Measurements from ENCODE around the gene SPEG. TPM values are rescaled to one million over a fixed set of nuclear protein-coding genes. Genes with fewer than 3 reads are reported as not detected.

SPEG gene
- total RNA-seq, 2 donors from 2014 or later = 0.79 to 1.7 TPM

DNA sequence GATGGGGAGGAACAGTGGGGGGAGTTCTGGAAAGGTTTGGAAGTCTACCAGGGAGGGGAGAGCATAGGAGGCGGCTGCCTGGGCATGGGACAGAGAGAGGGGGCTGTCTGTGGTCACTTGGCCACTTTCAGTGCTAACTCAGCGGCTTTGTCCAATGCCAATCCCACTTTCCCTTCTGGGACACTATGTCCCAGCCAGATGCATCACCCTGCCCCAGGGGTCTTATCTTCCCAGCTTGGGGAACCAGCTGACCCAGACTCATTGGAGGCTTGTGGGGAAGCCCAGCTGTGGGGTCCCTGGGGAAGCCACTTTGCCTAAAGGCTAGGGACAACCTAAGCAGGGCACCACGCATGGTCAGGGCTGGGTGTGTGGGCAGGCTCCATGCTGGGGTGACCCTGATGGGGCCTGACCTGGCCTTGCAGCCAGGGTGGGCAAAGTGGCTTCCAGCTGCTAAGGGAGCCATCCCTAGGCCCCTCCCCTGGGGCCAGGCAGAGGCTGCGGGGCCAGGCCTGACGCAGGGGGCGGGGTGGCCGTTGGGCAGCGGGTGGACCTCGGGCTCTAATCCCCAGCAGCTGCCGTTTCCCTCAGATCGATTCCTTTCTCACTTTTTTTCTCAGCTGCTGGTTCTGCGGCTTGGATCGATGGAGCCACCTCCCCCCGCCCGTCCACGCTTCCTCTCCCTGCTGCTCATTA is 78.0 kb downstream of the SPEG start:
- no peak for ATAC-seq (replicated peaks)
- Mint-ChIP-seq H3K27ac (no peak overlapping the region), H3K9me3 (no peaks in the 10 kb centered on the region), H3K4me3 (no peak overlapping the region), H3K36me3 (ENCODE audit: low read depth) (peaks cover 3% of the 10 kb centered on the region), H3K27me3 (peaks cover 65% of the 10 kb centered on the region), H3K4me1 (peaks cover 23% of the 10 kb centered on the region)

DNA sequence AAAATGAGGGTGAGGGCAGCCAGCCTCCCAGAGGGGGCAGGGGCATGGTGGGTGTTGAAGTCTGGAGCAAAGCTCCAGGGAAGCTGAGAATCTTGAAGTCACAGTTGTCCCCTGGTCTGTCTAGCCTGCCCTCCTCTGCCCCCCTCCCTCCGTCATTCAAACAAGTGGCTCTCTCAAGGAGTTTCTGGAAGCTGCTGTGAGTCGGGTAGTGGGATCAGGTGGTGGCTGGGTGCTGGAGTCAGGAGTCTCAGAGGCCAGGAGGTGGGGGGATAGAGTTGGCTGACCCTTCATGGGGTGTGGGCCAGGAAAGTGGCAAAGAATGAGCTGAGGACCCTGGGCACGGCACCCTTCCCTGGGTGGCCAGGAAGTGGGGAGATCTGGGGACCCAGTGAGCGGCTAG is 79.1 kb downstream of the SPEG start:
- H3K4me3 Mint-ChIP-seq = peak overlapping the region; percentile 7
- H3K27ac Mint-ChIP-seq = no peak overlapping the region
- no peaks in the 10 kb centered on the region for H3K36me3 Mint-ChIP-seq (ENCODE audit: low read depth)
- ATAC-seq (replicated peaks) = no peak
- peaks cover 71% of the 10 kb centered on the region for H3K27me3 Mint-ChIP-seq
- peaks cover 23% of the 10 kb centered on the region for H3K4me1 Mint-ChIP-seq
- no peaks in the 10 kb centered on the region for H3K9me3 Mint-ChIP-seq

DNA sequence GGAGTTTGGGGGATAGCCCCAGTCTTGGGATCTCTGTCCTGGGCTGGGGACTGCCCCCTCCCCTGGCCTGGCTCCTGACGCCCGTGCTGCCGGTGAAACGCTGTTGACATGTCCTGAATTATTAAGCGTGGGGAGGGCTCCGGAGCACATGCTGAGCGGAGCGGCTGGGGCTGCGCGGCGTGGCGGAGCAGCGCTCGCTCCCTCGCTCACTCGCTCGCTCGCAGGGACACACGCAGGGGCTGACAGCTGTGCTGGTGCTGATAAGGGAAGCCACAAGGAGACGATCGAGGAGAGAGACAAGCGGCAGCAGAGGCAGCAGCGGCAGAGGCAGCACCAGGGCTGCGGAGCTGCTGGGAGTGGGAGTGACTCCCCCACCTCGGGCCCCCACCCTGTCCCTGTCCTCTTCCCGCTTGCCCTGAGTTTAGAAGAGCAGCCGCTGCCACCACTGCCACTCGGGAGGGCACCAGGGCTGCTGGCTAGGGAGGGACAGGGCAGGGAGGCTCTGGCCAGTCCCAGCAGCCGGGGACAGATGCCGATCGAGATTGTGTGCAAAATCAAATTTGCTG is 79.6 kb downstream of the SPEG start, which contains the start of gene ASIC4:
Gene ASIC4 (plus strand): TSS at position 287 of the 566 bp plus-strand sequence. CDS start 243 bp downstream, at position 530.
- Mint-ChIP-seq H3K9me3 (no peaks in the 10 kb centered on the region), H3K27me3 (peaks cover 73% of the 10 kb centered on the region), H3K27ac (no peak within 1 kb of the TSS), H3K4me3 (peak within 1 kb of the TSS; percentile 7), H3K4me1 (peaks cover 23% of the 10 kb centered on the region), H3K36me3 (ENCODE audit: low read depth) (no peaks in the 10 kb centered on the region)
- ATAC-seq (replicated peaks) = no peak

DNA sequence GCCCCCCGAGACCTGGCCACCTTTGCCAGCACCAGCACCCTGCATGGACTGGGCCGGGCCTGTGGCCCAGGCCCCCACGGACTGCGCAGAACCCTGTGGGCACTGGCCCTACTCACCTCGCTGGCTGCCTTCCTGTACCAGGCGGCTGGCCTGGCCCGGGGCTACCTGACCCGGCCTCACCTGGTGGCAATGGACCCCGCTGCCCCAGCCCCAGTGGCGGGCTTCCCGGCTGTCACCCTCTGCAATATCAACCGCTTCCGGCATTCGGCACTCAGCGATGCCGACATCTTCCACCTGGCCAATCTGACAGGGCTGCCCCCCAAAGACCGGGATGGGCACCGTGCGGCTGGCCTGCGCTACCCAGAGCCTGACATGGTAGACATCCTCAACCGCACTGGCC is 80.2 kb downstream of the SPEG start:
- H3K4me1 Mint-ChIP-seq = peaks cover 18% of the 10 kb centered on the region
- H3K4me3 Mint-ChIP-seq = no peak overlapping the region
- no peaks in the 10 kb centered on the region for H3K36me3 Mint-ChIP-seq (ENCODE audit: low read depth)
- H3K27me3 Mint-ChIP-seq = peaks cover 71% of the 10 kb centered on the region
- no peaks in the 10 kb centered on the region for H3K9me3 Mint-ChIP-seq
- H3K27ac Mint-ChIP-seq = no peak overlapping the region
- no peak for ATAC-seq (replicated peaks)

DNA sequence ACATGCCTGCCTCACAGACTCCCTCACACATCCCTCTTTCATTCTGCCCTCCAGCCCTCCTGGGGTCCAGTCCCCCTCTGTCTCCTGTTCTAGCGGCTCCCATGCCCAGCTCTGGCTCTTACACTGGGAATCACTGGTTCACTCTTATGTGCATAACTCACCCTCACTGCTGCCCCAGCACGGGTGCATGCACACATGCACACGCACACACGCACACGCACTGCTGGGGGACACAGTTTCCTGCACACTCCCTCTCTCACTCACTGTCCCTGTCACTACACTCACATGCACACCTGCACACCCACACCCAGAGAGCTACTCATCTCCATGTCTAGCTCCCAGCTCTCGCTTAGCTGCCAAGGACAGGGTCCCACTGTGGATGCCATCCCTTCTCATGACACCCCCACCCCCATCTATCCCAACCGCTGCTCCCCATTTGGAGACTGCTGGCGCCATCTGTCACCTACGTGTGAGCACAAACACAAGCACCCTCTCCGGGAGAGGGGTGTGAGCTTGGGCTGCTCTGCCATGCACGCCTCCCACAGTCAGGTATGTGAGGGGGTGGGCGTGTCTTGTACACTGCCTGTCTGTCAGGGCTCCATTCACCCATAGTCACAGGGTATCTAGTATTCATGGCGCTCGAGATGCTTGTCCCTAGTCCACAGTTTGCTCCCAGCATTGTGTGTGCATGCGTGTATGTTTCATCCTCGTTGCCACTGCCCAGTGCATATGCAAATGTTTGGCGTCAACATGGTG is 81.4 kb downstream of the SPEG start:
- Mint-ChIP-seq H3K36me3 (ENCODE audit: low read depth) (no peaks in the 10 kb centered on the region), H3K4me1 (peaks cover 12% of the 10 kb centered on the region), H3K27me3 (peaks cover 66% of the 10 kb centered on the region), H3K27ac (no peak overlapping the region), H3K4me3 (no peak overlapping the region), H3K9me3 (no peaks in the 10 kb centered on the region)
- ATAC-seq (replicated peaks) = no peak

DNA sequence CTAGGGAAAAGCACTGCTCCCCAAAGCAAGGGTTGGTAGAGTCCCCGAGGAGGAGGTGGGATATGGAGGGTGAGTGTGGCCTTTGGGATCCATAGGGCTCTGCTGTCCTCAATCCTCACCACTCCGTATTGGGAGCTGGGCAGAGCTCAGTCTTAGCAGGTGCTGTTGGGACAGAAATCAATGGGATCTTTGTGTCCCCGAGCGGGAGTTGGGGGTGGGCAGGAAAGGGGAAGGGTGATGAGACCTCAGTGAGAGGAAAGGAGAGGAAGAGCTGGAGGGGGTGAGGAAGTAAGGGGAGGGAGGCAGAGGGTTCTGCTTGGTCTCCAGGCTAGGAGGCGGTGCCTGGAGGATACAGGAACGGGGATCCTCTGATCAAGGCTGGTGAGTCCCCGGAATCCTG is 82.2 kb downstream of the SPEG start:
- H3K9me3 Mint-ChIP-seq = no peaks in the 10 kb centered on the region
- no peak for ATAC-seq (replicated peaks)
- H3K27me3 Mint-ChIP-seq = peaks cover 67% of the 10 kb centered on the region
- peaks cover 6% of the 10 kb centered on the region for H3K36me3 Mint-ChIP-seq (ENCODE audit: low read depth)
- peaks cover 16% of the 10 kb centered on the region for H3K4me1 Mint-ChIP-seq
- no peak overlapping the region for H3K27ac Mint-ChIP-seq
- no peak overlapping the region for H3K4me3 Mint-ChIP-seq

DNA sequence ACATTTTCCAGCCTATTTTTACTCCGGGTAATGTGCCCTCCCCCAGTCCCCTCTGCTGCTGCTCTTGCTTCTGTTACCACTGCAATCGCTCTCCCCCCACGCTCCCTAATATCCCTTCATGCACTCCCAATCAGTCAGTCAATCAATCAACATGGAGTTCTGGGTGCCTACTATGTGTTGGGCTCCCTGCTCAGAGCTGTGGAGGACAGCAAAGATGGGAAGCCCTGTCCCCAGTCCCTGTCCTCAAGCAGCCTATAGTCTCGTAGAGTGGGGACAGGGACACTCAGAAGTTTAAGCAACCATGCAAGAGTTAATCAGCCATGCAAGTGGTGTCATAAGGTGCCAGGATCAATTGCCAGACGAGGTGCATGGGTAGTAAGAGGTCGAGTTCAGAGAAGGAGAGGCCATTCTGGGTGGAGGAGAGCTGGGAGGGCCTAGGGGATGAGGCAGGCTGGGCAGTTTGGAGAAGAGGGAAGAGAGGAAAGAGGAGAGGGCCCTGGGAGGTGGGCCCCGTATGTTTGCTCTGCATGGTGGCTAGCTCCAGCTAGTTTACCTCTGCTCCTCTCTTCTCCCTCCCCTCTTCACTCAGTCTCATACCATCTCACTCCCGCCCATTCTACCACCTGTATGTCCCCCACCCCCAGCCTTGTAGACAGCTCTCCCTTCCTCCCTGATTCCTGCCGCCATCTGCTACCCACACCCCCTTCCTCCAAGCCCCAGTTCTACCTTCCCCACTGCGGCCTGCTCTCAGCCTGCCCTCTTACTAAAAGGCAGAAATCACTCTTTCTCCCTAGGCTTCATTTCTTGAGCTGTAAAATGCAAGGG is 83.5 kb downstream of the SPEG start:
- H3K27ac Mint-ChIP-seq = no peak overlapping the region
- no peak overlapping the region for H3K4me3 Mint-ChIP-seq
- H3K36me3 Mint-ChIP-seq (ENCODE audit: low read depth) = peaks cover 8% of the 10 kb centered on the region
- no peak for ATAC-seq (replicated peaks)
- H3K9me3 Mint-ChIP-seq = no peaks in the 10 kb centered on the region
- H3K27me3 Mint-ChIP-seq = peaks cover 63% of the 10 kb centered on the region
- peaks cover 19% of the 10 kb centered on the region for H3K4me1 Mint-ChIP-seq

DNA sequence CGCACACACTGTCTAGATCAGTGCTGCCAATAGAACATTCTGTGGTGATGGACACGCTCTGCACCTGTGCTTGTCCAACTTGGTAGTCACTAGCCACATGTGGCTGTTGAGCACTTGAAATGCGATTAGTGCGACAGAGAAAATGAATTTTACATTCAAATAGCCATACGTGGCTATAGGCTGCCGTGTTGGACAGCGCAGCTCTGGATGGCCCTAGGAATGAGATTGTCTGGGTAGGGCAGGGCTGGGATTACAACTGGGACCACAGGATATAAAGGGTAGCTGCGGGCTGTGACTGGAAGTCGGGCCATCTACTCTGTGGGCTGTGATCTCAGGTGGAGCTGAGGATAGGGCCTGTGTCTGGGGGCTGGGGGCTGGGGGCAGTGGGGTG is 84.9 kb downstream of the SPEG start:
- no peak overlapping the region for H3K4me3 Mint-ChIP-seq
- H3K36me3 Mint-ChIP-seq (ENCODE audit: low read depth) = peaks cover 8% of the 10 kb centered on the region
- ATAC-seq (replicated peaks) = no peak
- H3K27ac Mint-ChIP-seq = no peak overlapping the region
- no peaks in the 10 kb centered on the region for H3K9me3 Mint-ChIP-seq
- peaks cover 62% of the 10 kb centered on the region for H3K27me3 Mint-ChIP-seq
- peaks cover 12% of the 10 kb centered on the region for H3K4me1 Mint-ChIP-seq

DNA sequence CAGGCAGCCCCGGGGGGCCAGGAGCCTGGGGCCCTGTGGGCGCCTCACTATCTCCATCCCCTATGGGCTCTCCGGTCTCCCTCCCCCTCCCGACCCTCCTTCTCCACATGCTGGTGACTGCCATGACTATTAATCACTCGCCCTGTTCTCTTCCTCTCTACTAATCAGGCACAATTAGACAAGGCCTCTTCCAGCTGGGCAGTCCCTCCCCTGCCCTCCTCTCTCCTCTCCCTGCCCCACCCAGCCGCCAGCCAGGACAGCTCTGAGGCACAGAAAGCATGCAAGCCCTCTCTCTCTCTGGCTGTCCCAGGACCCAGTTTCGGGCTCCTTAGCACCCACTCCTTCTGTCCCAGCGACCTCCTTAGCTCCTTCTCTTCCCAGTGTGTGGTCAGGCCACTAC is 85.4 kb downstream of the SPEG start:
- H3K4me3 Mint-ChIP-seq = no peak overlapping the region
- peaks cover 12% of the 10 kb centered on the region for H3K4me1 Mint-ChIP-seq
- H3K36me3 Mint-ChIP-seq (ENCODE audit: low read depth) = peaks cover 8% of the 10 kb centered on the region
- H3K27me3 Mint-ChIP-seq = peaks cover 66% of the 10 kb centered on the region
- H3K27ac Mint-ChIP-seq = no peak overlapping the region
- ATAC-seq (replicated peaks) = no peak
- H3K9me3 Mint-ChIP-seq = no peaks in the 10 kb centered on the region

DNA sequence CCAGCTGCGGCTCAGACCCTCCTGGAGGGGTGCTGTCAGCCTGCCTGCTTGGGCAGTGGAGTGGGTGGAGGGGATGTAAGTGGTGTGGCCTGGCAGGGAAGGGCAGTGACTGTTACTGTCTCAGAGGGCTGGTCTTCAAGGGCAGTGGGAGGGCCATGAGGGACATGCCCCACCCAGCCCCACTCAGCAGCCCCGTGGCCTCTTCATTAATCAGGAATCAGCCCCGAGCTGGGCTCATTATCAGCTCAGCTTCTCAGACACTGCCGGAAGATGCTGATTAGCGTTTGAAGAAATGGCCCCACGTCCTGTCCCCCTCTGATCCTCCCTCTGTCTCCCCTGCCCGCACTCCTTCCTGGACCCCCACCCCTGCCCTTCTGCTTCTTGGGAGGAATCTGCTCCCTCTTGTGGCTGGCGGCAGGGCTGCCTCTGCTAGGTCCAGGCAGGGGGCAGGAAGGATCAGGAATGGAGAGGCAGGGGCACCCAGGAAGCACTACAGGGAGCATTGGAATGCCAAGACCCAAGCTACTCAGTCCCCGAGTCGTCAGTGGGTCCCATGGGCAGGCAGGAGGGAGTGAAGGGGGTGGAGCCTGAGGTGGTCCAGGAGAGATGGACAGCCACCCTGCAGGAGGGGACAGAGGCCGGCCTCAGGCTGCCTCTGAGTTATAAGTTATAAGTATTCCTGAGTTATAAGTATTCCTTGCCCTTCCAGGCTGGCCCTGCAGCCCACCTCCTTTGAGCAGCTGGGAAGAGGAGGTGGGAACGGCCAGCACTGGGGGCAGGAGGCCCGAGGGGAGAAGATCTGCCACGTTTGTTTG is 86.6 kb downstream of the SPEG start:
- Mint-ChIP-seq H3K27me3 (peaks cover 70% of the 10 kb centered on the region), H3K4me3 (peak overlapping the region; percentile 32), H3K27ac (no peak overlapping the region), H3K4me1 (peaks cover 12% of the 10 kb centered on the region), H3K36me3 (ENCODE audit: low read depth) (peaks cover 8% of the 10 kb centered on the region), H3K9me3 (no peaks in the 10 kb centered on the region)
- ATAC-seq (replicated peaks) = no peak

DNA sequence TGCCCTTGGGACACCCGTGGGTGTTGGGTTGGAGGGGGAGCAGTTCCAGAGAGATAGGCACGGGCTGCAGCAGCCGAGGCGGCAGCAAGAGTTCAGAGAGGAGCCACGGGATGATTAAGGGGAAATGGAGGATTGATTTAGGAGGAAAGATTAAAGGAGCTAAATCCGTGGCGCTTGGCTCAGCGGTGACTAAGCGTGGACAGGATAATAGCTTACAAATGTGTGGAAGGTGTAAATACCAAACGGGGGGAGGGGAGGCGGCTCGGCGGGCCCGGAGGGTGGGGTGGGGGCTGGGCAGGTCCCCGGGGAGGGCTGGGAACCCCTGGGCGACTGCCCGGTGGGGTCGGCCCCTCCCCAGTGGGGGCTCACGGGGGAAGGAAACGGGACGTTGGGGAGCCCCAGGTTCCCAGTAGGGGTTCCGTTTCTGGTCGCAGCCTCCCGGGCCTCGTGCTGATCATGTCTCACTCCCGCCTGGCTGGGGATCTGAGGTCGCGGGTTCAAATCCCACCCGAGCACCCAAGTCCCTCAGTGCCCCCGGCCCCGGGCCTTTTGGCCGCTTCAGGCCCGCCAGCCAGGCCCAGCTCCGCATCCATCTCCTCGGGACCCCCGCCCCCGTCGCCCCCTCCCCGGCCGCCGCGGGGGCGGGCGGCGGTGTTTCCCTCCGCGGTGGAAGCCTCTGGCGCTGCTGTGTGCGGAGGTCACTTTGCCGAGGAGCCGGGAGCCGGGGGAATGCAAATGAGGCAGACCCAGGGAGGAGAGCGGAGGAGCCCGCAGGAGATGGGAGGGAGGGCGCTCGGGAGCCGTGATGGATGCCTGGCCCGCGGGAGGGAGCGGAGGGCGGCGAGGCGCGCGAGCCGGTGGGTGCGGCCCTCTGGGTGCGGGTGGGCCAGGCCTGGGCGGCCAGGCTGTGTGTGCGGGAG is 87.7 kb downstream of the SPEG start:
- Mint-ChIP-seq H3K27ac (no peak overlapping the region), H3K4me1 (peaks cover 12% of the 10 kb centered on the region), H3K27me3 (peaks cover 69% of the 10 kb centered on the region), H3K36me3 (ENCODE audit: low read depth) (peaks cover 8% of the 10 kb centered on the region), H3K9me3 (no peaks in the 10 kb centered on the region), H3K4me3 (peak overlapping the region; percentile 32)
- no peak for ATAC-seq (replicated peaks)

DNA sequence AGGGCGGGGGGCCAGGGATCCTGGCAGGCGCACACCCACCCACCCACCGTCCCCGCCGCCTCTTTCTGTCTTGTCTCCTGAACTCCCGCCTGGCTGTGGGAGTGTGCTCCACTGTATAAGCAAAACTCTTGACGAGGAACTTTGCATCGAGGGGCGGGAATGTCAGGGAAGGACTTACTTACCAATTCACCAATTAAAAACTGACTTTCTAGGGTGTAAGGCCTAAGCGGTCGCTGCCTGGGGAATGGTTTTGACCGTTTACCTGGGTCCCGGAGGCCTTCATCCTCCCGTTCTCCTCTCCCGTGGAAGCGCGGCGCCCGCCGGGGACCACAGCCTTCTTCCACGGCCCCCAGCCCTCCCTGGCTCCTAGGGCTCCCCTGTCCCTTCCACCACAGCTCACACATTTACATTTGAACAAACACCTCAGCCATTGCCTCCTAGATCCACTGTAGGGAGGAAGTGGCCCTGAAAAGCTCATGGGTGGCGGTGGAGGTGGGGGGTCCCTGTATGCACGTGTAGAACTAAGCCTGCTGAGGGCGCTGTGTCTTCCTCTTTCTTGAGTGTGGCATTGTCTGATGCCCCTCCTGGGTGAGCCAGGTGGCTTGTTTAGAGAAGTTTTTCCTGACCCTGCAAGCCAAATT is 88.5 kb downstream of the SPEG start:
- peaks cover 8% of the 10 kb centered on the region for H3K36me3 Mint-ChIP-seq (ENCODE audit: low read depth)
- no peak for ATAC-seq (replicated peaks)

More for the DNA sequence above, 88.5 kb downstream of the SPEG start:
- H3K9me3 Mint-ChIP-seq = no peaks in the 10 kb centered on the region
- H3K4me1 Mint-ChIP-seq = peaks cover 12% of the 10 kb centered on the region
- no peak overlapping the region for H3K27ac Mint-ChIP-seq
- peaks cover 67% of the 10 kb centered on the region for H3K27me3 Mint-ChIP-seq
- no peak overlapping the region for H3K4me3 Mint-ChIP-seq
